Stomach (tissue), 9 donors: ENCODE data around the gene NEK6. TPM values are rescaled to one million over a fixed set of nuclear protein-coding genes. Genes with fewer than 3 reads are reported as not detected.

Experiments
- DNase-seq, 2 donors: peaks; one replicate each; pipeline versions ENCODE4 v3.0.0 to v3.0.0-alpha.2; 2013 to 2019
- H3K27ac ChIP-seq, 5 donors: fragments of 200-600 bp in 4 of 5; sonication (generic) in 4 of 5; one replicate each; pipeline ENCODE4 v1.5.1; 2013 to 2019; ENCODE audit warnings: mild to moderate bottlenecking in 1 of 5, moderate library complexity in 1 of 5
- H3K27me3 ChIP-seq, 3 donors: fragments of 200-600 bp; sonication (generic); one replicate each; pipeline ENCODE4 v1.5.1; 2017 to 2019; ENCODE audit warnings: mixed run types in 1 of 3
- H3K36me3 ChIP-seq, 4 donors: fragments of 200-600 bp; sonication (generic); 1 replicate in 3 of 4; 2 replicates in 1 of 4; pipeline ENCODE4 v1.5.1; 2016 to 2019
- H3K4me1 ChIP-seq, 4 donors: fragments of 200-600 bp; sonication (generic); one replicate each; pipeline ENCODE4 v1.5.1; 2016 to 2019
- H3K4me3 ChIP-seq, 4 donors: fragments of 200-600 bp; sonication (generic) in 3 of 4; one replicate each; pipeline ENCODE4 v1.5.1; 2016 to 2019; ENCODE audit warnings: mild to moderate bottlenecking in 1 of 4
- H3K9me3 ChIP-seq, 4 donors: fragments of 200-600 bp; sonication (generic); one replicate each; pipeline ENCODE4 v1.5.1; 2016 to 2019
- CTCF ChIP-seq, 7 experiments: fragments of 450-650 bp in 4 of 7; fragments of 200-600 bp in 3 of 7; sonication (generic) in 3 of 7; IDR thresholded peaks; one replicate each; pipeline ENCODE4 v1.5.1; 2016 to 2019; ENCODE audit warnings: antibody characterized with exemption in 7 of 7, control low read depth in 2 of 7, mild to moderate bottlenecking in 1 of 7
- EP300 ChIP-seq: sonication (generic); formaldehyde crosslinking; IDR thresholded peaks from one replicate; pipeline ENCODE4 v1.6.1; 2017; ENCODE audit warnings: antibody characterized with exemption
- POLR2A ChIP-seq, 4 donors: fragments of 450-650 bp; IDR thresholded peaks; one replicate each; pipeline ENCODE4 v1.6.1; 2016; ENCODE audit warnings: antibody characterized with exemption in 4 of 4, control low read depth in 2 of 4, mild to moderate bottlenecking in 1 of 4, moderate library complexity in 1 of 4
- POLR2AphosphoS5 ChIP-seq, 3 donors: sonication (generic); formaldehyde crosslinking; IDR thresholded peaks; one replicate each; pipeline ENCODE4 v1.6.1; 2016; ENCODE audit warnings: antibody characterized with exemption in 3 of 3
- WGBS, 5 donors: extraction: QIAGEN DNeasy Blood & Tissue Kit in 3 of 5; methylation state at CpG; one replicate each; pipeline versions ENCODE4 v1.1.5 to v1.1.7; 2013 to 2018; 5-methylcytosine and 5-hydroxymethylcytosine counted together
- intact Hi-C: fragments of 100-400 bp; cut with DNase I; formaldehyde crosslinking; loops from one replicate; pipeline ENCODE4 v1.15.1; 2023; ENCODE audit warnings: low total_unique reads
- polyA plus RNA-seq, 3 donors: library from polyadenylated mRNA; stranded (reverse); fragments of 200-250 nt; gene quantifications; one replicate each; pipeline ENCODE4 v1.2.3, GENCODE V29; 2013
- total RNA-seq, 5 donors: library from RNA; depleted of rRNA; stranded (reverse); fragments of >200 nt; gene quantifications; one replicate each; pipeline versions ENCODE4 v1.1.0 to v1.2.3, GENCODE V29; 2014 to 2016
- donor health status: healthy with polysubstance abuse.
- donor health status: Bipolar disorder and iron deficiency.
- donor health status: healthy.

The NEK6 gene
- total and polyA plus RNA-seq, 8 donors, result 6.0 to 76.8 (median 25.9) TPM

- Histone ChIP-seq H3K4me3 (no peak overlapping the region), H3K36me3 (no peaks in the 10 kb centered on the region), H3K27ac (peak overlapping the region; percentile 49 to 86 (median 84)), H3K9me3 (no peaks in the 10 kb centered on the region), H3K4me1 (peaks cover 80 to 100% (median 91%) of the 10 kb centered on the region in 4 donors), H3K27me3 (no peaks in the 10 kb centered on the region)
- peak; percentile 52 to 79 for DNase-seq
- intact Hi-C loops, result no loop called here
- WGBS, 5 donors, result 30 to 44% (median 35%) methylated on average over 17 to 20 of the region's 20 CpGs
- TF ChIP-seq POLR2A (IDR thresholded peaks at IDR 0.05), result no peak
- TF ChIP-seq CTCF (IDR thresholded peaks at IDR 0.05), result no peak
- peak in 1 of 3 donors; percentile 66 for TF ChIP-seq POLR2AphosphoS5 (IDR thresholded peaks at IDR 0.05)
- no peak for TF ChIP-seq EP300
These were observed 24.9 kb downstream of the NEK6 start for GRCh38 chr9:124282442-124283227.

GRCh38 chr9:124283228-124283814 is 25.6 kb downstream of the NEK6 start:
- Histone ChIP-seq H3K9me3 (no peaks in the 10 kb centered on the region), H3K4me1 (peaks cover 80 to 100% (median 91%) of the 10 kb centered on the region in 4 donors), H3K27me3 (no peaks in the 10 kb centered on the region), H3K36me3 (no peaks in the 10 kb centered on the region), H3K4me3 (no peak overlapping the region), H3K27ac (peak overlapping the region; percentile 49 to 86 (median 84))
- TF ChIP-seq CTCF (IDR thresholded peaks at IDR 0.05) (no peak), POLR2AphosphoS5 (IDR thresholded peaks at IDR 0.05) (no peak), EP300 (no peak), POLR2A (IDR thresholded peaks at IDR 0.05) (no peak)
- 57 to 73% (median 63%) methylated on average over 15 of the region's 15 CpGs for whole genome bisulfite sequencing, 5 donors
- intact Hi-C loops, result no loop called here
- DNase-seq, result no peak

- 57 to 68% (median 65%) methylated on average over 16 to 18 of the region's 18 CpGs for WGBS, 5 donors
- Histone ChIP-seq H3K27me3 (no peaks in the 10 kb centered on the region), H3K27ac (peak overlapping the region; percentile 13 to 86 (median 84)), H3K4me3 (no peak overlapping the region), H3K9me3 (no peaks in the 10 kb centered on the region), H3K36me3 (no peaks in the 10 kb centered on the region), H3K4me1 (peaks cover 70 to 100% (median 85%) of the 10 kb centered on the region in 4 donors)
- intact Hi-C loops, result no loop called here
- peak in 1 of 2 donors; percentile 57 for DNase-seq
- no peak for TF ChIP-seq POLR2A (IDR thresholded peaks at IDR 0.05)
- no peak for TF ChIP-seq POLR2AphosphoS5 (IDR thresholded peaks at IDR 0.05)
- no peak for TF ChIP-seq EP300
- no peak for TF ChIP-seq CTCF (IDR thresholded peaks at IDR 0.05)
These were observed 26.6 kb downstream of the NEK6 start for GRCh38 chr9:124284237-124284831.

- H3K4me1 ChIP-seq, result peaks cover 68 to 100% (median 84%) of the 10 kb centered on the region in 4 donors
- DNase-seq, result no peak
- no peaks in the 10 kb centered on the region for H3K27me3 ChIP-seq
- TF ChIP-seq CTCF (IDR thresholded peaks at IDR 0.05) (no peak), POLR2A (IDR thresholded peaks at IDR 0.05) (no peak), POLR2AphosphoS5 (IDR thresholded peaks at IDR 0.05) (peak in 2 of 3 donors; percentile 15 to 36), EP300 (no peak)
- peak overlapping the region; percentile 13 to 86 (median 84) for H3K27ac ChIP-seq
- intact Hi-C loops, result no loop called here
- H3K9me3 ChIP-seq, result no peaks in the 10 kb centered on the region
- 53 to 78% (median 69%) methylated on average over 12 to 18 of the region's 18 CpGs for WGBS, 5 donors
- no peak overlapping the region for H3K4me3 ChIP-seq
- H3K36me3 ChIP-seq, result peaks cover 0 to 3% (median under 1%) of the 10 kb centered on the region in 4 donors
These were observed 27.2 kb downstream of the NEK6 start for GRCh38 chr9:124284940-124285441.
